PFSK-1 (cell line): Measurements from ENCODE around the gene MDC1.

Experiments
- FOXP2 ChIP-seq: optimal IDR thresholded peaks from 2 replicates; pipeline ENCODE3; 2011; ENCODE audit warnings: borderline replicate concordance, control low read depth, inconsistent platforms; ENCODE audit not compliant: insufficient read depth; ENCODE audit errors: extremely low read length, extremely low read depth
- POLR2AphosphoS5 ChIP-seq: IDR thresholded peaks from 2 replicates; pipeline ENCODE4 v1.6.1; 2012; ENCODE audit warnings: low read depth, mild to moderate bottlenecking, control low read depth, low read length, moderate library complexity
- SIN3A ChIP-seq: IDR thresholded peaks from 2 replicates; pipeline ENCODE4 v1.6.1; 2012; ENCODE audit warnings: mild to moderate bottlenecking, low read length, moderate library complexity, borderline replicate concordance; ENCODE audit not compliant: insufficient read depth
- TAF1 ChIP-seq: IDR thresholded peaks from 2 replicates; pipeline ENCODE4 v1.6.1; 2012; ENCODE audit warnings: low read length, control low read depth, borderline replicate concordance; ENCODE audit not compliant: insufficient read depth
- TF ChIP-seq, protein P1 (sequence below), 2 experiments: IDR thresholded peaks; 2 replicates each; pipeline versions ENCODE4 v1.6.1 to v1.8.0; 2011 to 2012; ENCODE audit warnings: low read depth in 2 of 2, low read length in 2 of 2, control low read depth in 1 of 2, inconsistent platforms in 1 of 2, mild to moderate bottlenecking in 1 of 2, moderate library complexity in 1 of 2; ENCODE audit not compliant: insufficient read depth in 1 of 2

- no peak for TF ChIP-seq POLR2AphosphoS5
- no peak for TF ChIP-seq TAF1
- TF ChIP-seq, protein P1, sequence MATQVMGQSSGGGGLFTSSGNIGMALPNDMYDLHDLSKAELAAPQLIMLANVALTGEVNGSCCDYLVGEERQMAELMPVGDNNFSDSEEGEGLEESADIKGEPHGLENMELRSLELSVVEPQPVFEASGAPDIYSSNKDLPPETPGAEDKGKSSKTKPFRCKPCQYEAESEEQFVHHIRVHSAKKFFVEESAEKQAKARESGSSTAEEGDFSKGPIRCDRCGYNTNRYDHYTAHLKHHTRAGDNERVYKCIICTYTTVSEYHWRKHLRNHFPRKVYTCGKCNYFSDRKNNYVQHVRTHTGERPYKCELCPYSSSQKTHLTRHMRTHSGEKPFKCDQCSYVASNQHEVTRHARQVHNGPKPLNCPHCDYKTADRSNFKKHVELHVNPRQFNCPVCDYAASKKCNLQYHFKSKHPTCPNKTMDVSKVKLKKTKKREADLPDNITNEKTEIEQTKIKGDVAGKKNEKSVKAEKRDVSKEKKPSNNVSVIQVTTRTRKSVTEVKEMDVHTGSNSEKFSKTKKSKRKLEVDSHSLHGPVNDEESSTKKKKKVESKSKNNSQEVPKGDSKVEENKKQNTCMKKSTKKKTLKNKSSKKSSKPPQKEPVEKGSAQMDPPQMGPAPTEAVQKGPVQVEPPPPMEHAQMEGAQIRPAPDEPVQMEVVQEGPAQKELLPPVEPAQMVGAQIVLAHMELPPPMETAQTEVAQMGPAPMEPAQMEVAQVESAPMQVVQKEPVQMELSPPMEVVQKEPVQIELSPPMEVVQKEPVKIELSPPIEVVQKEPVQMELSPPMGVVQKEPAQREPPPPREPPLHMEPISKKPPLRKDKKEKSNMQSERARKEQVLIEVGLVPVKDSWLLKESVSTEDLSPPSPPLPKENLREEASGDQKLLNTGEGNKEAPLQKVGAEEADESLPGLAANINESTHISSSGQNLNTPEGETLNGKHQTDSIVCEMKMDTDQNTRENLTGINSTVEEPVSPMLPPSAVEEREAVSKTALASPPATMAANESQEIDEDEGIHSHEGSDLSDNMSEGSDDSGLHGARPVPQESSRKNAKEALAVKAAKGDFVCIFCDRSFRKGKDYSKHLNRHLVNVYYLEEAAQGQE (IDR thresholded peaks at IDR 0.05; ENCODE audit: insufficient read depth in 1 of 2, low read depth in 2 of 2, low read length in 2 of 2): no peak
- no peak for TF ChIP-seq SIN3A
- TF ChIP-seq FOXP2: no peak
Measured at GRCh38 chr6:30719356-30719755, 2.3 kb upstream of the MDC1 start.
